GM11168 (cell line): ENCODE data around the gene ZC3H6.
"Not testable (repeated sequence)": the region's sequence is repeated elsewhere in the genome, so short reads cannot be mapped to it uniquely, and the experiment has no call there.

Source experiments
- in situ Hi-C: fragments of 300-500 bp; cut with MboI; formaldehyde crosslinking; loops from one replicate; pipeline ENCODE4 v1.12.0; 2022; ENCODE audit warnings: low sequenced_read_pairs; ENCODE audit not compliant: unreplicated experiment

Gene ZC3H6

GRCh38 chr2:112275887-112276773 is 733 bp downstream of the ZC3H6 start:
- in situ Hi-C loops, result no loop called here

GRCh38 chr2:112276954-112277353 is 1.6 kb downstream of the ZC3H6 start:
- in situ Hi-C loops, result no loop called here

- in situ Hi-C loops, result no loop called here
Measured at GRCh38 chr2:112277596-112278220, 2.3 kb downstream of the ZC3H6 start.

- in situ Hi-C loops, result not testable (repeated sequence)
Measured at GRCh38 chr2:112282066-112282465, 6.7 kb downstream of the ZC3H6 start.

GRCh38 chr2:112283535-112283934 is 8.1 kb downstream of the ZC3H6 start:
- in situ Hi-C loops, result not testable (repeated sequence)

- in situ Hi-C loops, result no loop called here
Measured at GRCh38 chr2:112290088-112290487, 14.7 kb downstream of the ZC3H6 start.

- in situ Hi-C loops, result no loop called here
Measured at GRCh38 chr2:112290648-112291047, 15.3 kb downstream of the ZC3H6 start.

- in situ Hi-C loops, result no loop called here
Measured at GRCh38 chr2:112293636-112294401, 18.4 kb downstream of the ZC3H6 start.

GRCh38 chr2:112295407-112296078 is 20.1 kb downstream of the ZC3H6 start:
- in situ Hi-C loops, result no loop called here

- in situ Hi-C loops, result no loop called here
Measured at GRCh38 chr2:112296407-112296806, 21.0 kb downstream of the ZC3H6 start.

GRCh38 chr2:112301171-112301584 is 25.8 kb downstream of the ZC3H6 start:
- in situ Hi-C loops, result no loop called here

GRCh38 chr2:112301973-112302372 is 26.6 kb downstream of the ZC3H6 start:
- in situ Hi-C loops, result no loop called here

- in situ Hi-C loops, result no loop called here
Measured at GRCh38 chr2:112304298-112304941, 29.0 kb downstream of the ZC3H6 start.

- in situ Hi-C loops, result no loop called here
Measured at GRCh38 chr2:112305132-112305531, 29.7 kb downstream of the ZC3H6 start.

- in situ Hi-C loops, result no loop called here
Measured at GRCh38 chr2:112310906-112311305, 35.5 kb downstream of the ZC3H6 start.

- in situ Hi-C loops, result no loop called here
Measured at GRCh38 chr2:112311932-112312331, 36.5 kb downstream of the ZC3H6 start.

GRCh38 chr2:112312821-112313220 is 37.4 kb downstream of the ZC3H6 start:
- in situ Hi-C loops, result no loop called here

GRCh38 chr2:112314856-112315255 is 39.5 kb downstream of the ZC3H6 start:
- in situ Hi-C loops, result no loop called here

- in situ Hi-C loops, result no loop called here
Measured at GRCh38 chr2:112317303-112318158, 42.1 kb downstream of the ZC3H6 start.
